Activated T-helper 2 cell treated with anti-CD3 and anti-CD28 coated beads, Interferon-gamma antibody, Interleukin-2, Interleukin-4, amounts not matched to agents 10 μg/mL and 5 μg/mL and 100 μg/mL, durations not matched to agents 14 hours and 24 hours and 36 hours (primary cell): ENCODE results near the gene GPC5. TPM values are rescaled to one million over a fixed set of nuclear protein-coding genes. Genes with fewer than 3 reads are reported as not detected.

Experiments
- DNase-seq: peaks from one replicate; pipeline ENCODE4 v3.0.0; 2021; ENCODE audit warnings: low spot score
- H3K27ac Mint-ChIP-seq: one replicate; pipeline ENCODE4 v1.8.0; 2021; ENCODE audit warnings: mixed read lengths
- H3K27me3 Mint-ChIP-seq: one replicate; pipeline ENCODE4 v1.8.0; 2021; ENCODE audit warnings: low read depth, mixed read lengths
- H3K36me3 Mint-ChIP-seq: one replicate; pipeline ENCODE4 v1.8.0; 2021; ENCODE audit warnings: low read depth, mixed read lengths
- H3K4me1 Mint-ChIP-seq: one replicate; pipeline ENCODE4 v1.8.0; 2021; ENCODE audit warnings: low read depth, mixed read lengths
- H3K4me3 Mint-ChIP-seq: one replicate; pipeline ENCODE4 v1.8.0; 2021; ENCODE audit warnings: low read depth, mild to moderate bottlenecking, moderate library complexity, mixed read lengths
- H3K9me3 Mint-ChIP-seq: one replicate; pipeline ENCODE4 v1.8.0; 2021; ENCODE audit warnings: mixed read lengths
- intact Hi-C: fragments of 100-400 bp; cut with micrococcal nuclease; formaldehyde crosslinking; loops from one replicate; pipeline ENCODE4 v1.15.1; 2023
- total RNA-seq: library from RNA; stranded (reverse); gene quantifications from 2 replicates; pipeline ENCODE4 v1.2.3, GENCODE V29; 2022

The GPC5 gene
- total RNA-seq, 1 donor from 2014 or later: 0.57 TPM

DNA sequence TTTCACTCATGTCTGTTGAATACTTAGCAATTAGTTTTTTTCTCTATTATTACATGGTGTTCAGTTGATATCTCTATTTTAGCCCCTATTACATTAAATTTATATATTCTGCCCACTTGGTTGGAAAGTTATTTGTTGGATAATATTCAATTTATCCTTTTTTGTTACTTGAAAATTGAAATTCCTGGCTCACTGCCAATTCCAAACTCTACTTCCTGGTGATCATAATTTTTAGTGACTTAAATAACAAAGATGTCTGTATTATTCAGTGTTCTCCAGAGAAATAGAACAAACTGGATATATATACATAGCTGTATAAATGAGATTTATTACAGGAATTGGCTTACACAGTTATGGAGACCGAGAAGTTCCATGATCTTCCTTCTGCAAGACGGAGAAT, 93.6 kb downstream of the GPC5 start:
- DNase-seq: no peak
- Mint-ChIP-seq H3K4me3 (no peak overlapping the region), H3K27ac (no peak overlapping the region), H3K27me3 (no peaks in the 10 kb centered on the region), H3K4me1 (no peaks in the 10 kb centered on the region), H3K36me3 (no peaks in the 10 kb centered on the region), H3K9me3 (no peaks in the 10 kb centered on the region)
- intact Hi-C loops: no loop called here

DNA sequence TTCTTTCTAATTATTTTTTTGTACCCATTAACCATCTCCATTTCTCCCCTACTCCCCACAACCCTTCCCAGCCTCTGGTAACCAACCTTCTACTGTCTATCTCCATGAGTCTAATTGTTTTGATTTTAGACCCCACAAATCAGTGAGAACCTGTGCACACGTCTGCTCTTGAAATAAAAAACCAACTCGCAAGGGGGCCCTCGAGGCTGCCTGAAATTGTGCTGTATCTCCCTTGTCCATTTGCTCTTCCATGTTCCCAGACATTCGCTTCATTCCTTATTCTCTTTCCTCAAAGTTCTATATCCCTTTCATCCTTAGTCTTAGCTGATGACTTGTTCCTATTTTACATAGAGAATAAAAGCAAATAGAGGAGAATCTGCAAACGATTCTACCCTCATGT, 95.0 kb downstream of the GPC5 start:
- H3K9me3 Mint-ChIP-seq: no peaks in the 10 kb centered on the region

DNA sequence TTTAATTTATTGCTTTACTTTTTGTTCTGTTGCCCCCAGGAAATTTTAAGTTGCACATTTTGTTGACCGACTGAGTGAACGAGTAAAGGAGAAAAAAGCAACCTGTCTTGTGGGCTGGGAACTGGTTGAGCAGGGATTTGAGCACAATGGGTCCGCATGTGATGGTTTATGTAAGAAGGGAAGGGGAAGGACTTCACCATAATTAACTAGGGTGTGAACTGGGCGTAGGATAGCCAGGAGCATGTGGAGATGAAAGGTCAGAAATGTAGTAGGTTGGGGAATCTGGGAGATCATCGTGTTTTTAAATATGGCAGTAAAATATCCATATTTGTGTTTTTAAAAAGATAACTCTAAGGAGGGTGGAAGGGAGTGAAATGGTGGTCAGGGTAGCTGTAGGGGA, 99.9 kb downstream of the GPC5 start:
- no peaks in the 10 kb centered on the region for H3K9me3 Mint-ChIP-seq
- no peak overlapping the region for H3K4me3 Mint-ChIP-seq
- H3K27ac Mint-ChIP-seq: no peak overlapping the region
- no peaks in the 10 kb centered on the region for H3K36me3 Mint-ChIP-seq
- no peaks in the 10 kb centered on the region for H3K4me1 Mint-ChIP-seq
- DNase-seq: no peak
- intact Hi-C loops: no loop called here
- H3K27me3 Mint-ChIP-seq: no peaks in the 10 kb centered on the region

More for the DNA sequence above, 95.0 kb downstream of the GPC5 start:
- H3K4me3 Mint-ChIP-seq: no peak overlapping the region
- no peak overlapping the region for H3K27ac Mint-ChIP-seq
- no peaks in the 10 kb centered on the region for H3K27me3 Mint-ChIP-seq
- H3K36me3 Mint-ChIP-seq: no peaks in the 10 kb centered on the region
- no peaks in the 10 kb centered on the region for H3K4me1 Mint-ChIP-seq
- DNase-seq: no peak
- intact Hi-C loops: no loop called here

DNA sequence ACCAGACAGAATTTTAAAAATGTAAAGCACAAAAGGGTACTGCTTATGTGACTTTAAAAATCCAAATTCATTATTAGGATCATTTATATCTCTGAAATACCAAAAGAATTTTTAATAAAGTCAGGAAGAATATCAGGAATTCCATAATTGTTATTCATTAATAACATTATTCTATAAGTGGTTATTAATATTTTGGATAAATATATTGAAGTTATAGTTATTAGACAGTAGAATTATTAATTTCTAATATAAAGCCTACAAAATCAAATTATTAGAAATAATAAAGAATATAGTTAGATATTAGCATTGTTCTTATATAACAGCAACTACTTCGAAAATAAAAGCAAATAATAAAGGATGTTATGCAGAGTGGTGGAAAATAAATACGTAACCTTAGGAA, 105.8 kb downstream of the GPC5 start:
- no peaks in the 10 kb centered on the region for H3K4me1 Mint-ChIP-seq
- H3K36me3 Mint-ChIP-seq: no peaks in the 10 kb centered on the region
- no peaks in the 10 kb centered on the region for H3K9me3 Mint-ChIP-seq
- no peak for DNase-seq
- H3K4me3 Mint-ChIP-seq: no peak overlapping the region
- no peaks in the 10 kb centered on the region for H3K27me3 Mint-ChIP-seq
- H3K27ac Mint-ChIP-seq: no peak overlapping the region
- intact Hi-C loops: no loop called here

DNA sequence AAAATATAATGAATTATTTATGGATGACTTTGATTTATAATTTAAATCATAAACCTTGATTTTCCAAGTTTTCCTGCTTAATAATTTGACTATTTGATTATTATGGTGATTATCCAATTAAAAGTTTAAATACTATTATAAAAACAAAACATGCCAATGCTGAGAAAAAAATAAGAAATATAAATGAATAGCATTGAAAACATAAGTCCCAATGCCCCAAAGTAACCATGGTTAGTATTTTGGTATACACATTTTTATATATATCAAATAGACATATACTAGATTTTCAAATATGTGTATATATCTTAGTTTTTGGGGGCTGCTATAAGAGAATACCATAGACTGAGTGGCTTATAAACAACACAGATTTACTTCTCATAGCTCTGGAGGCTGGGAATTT, 108.3 kb downstream of the GPC5 start:
- H3K4me1 Mint-ChIP-seq: no peaks in the 10 kb centered on the region
- no peak for DNase-seq
- no peaks in the 10 kb centered on the region for H3K36me3 Mint-ChIP-seq
- no peaks in the 10 kb centered on the region for H3K9me3 Mint-ChIP-seq
- intact Hi-C loops: no loop called here
- no peak overlapping the region for H3K4me3 Mint-ChIP-seq
- no peak overlapping the region for H3K27ac Mint-ChIP-seq
- H3K27me3 Mint-ChIP-seq: no peaks in the 10 kb centered on the region

DNA sequence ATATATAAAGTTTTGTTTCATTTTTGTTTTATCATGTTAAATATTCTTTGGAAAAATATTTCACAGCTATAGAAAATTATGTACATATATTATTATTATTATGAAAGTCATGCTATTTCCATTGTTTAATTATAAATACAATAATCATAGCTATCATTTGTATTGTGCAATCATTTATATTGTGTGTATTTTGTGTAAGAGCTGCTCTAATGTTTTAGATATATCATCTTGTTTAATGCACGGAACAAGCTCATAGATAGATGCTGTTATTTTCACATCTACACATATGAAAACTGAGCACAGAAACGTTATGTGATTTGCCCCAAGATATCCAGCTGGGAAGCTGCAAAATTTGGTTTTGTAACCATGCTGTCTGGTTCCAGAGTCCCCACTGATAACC, 111.6 kb downstream of the GPC5 start:
- H3K4me3 Mint-ChIP-seq: no peak overlapping the region
- intact Hi-C loops: no loop called here
- no peaks in the 10 kb centered on the region for H3K9me3 Mint-ChIP-seq

DNA sequence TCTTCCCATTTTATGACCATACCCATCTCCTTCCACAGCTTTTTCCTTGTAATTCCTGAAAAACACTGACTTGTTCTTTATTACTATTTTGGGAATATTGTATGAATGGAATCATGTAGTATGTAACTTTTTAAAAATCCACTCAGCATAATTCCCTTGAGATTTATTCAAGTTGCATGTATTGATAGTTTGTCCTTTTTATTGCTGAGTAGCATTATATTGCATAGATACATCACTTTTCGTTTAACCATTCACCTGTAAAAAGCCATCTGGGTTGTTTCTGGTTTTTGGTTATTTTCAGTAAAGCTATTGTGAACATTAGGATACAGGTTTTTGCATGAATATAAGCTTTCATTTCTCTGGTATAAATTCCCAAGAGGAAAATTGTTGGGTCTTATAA, 115.4 kb downstream of the GPC5 start:
- Mint-ChIP-seq H3K27me3 (no peaks in the 10 kb centered on the region), H3K4me3 (no peak overlapping the region), H3K36me3 (no peaks in the 10 kb centered on the region), H3K4me1 (no peaks in the 10 kb centered on the region), H3K27ac (no peak overlapping the region), H3K9me3 (no peaks in the 10 kb centered on the region)
- DNase-seq: no peak
- intact Hi-C loops: no loop called here

More for the DNA sequence above, 111.6 kb downstream of the GPC5 start:
- no peaks in the 10 kb centered on the region for H3K4me1 Mint-ChIP-seq
- no peak for DNase-seq
- H3K27ac Mint-ChIP-seq: no peak overlapping the region
- H3K27me3 Mint-ChIP-seq: no peaks in the 10 kb centered on the region
- no peaks in the 10 kb centered on the region for H3K36me3 Mint-ChIP-seq

DNA sequence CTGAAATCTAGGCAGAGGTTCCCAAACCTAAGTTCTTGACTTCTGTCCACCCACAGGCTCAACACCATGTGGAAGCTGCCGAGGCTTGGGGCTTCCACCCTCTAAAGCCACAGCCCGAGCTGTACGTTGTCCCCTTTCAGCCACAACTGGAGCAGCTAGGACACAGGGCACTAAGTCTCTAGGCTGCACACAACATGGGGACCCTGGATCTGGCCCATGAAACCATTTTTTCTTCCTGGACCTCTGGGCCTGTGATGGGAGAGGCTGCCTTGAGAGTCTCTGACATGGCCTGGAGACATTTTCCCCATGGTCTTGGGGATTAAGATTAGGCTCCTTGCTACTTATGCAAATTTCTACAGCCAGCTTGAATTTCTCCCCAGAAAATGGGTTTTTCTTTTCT, 118.4 kb downstream of the GPC5 start:
- intact Hi-C loops: no loop called here
- no peaks in the 10 kb centered on the region for H3K4me1 Mint-ChIP-seq
- H3K27me3 Mint-ChIP-seq: no peaks in the 10 kb centered on the region
- H3K9me3 Mint-ChIP-seq: no peaks in the 10 kb centered on the region
- H3K36me3 Mint-ChIP-seq: no peaks in the 10 kb centered on the region
- H3K27ac Mint-ChIP-seq: no peak overlapping the region
- no peak overlapping the region for H3K4me3 Mint-ChIP-seq
- no peak for DNase-seq

DNA sequence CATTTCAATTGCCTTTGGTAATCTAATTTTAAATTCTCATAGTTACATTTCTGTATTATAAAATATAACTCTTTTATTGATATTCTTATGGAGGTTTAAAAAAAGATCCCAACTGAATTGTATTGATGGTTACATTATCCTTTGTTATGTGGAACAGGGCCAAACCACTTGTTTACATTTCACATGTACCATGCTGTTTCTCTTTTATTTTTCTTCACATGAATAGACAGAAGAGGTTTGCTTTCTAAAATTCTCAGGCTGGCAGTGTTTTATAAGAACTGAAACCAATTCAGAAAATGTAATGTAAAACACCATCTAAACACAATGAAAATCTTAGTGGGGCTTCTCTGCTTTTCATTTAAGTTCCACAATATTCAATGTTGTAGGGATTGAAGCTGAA, 122.5 kb downstream of the GPC5 start:
- Mint-ChIP-seq H3K4me3 (no peak overlapping the region), H3K27ac (no peak overlapping the region), H3K27me3 (no peaks in the 10 kb centered on the region), H3K4me1 (no peaks in the 10 kb centered on the region), H3K36me3 (no peaks in the 10 kb centered on the region), H3K9me3 (no peaks in the 10 kb centered on the region)
- intact Hi-C loops: no loop called here
- no peak for DNase-seq

DNA sequence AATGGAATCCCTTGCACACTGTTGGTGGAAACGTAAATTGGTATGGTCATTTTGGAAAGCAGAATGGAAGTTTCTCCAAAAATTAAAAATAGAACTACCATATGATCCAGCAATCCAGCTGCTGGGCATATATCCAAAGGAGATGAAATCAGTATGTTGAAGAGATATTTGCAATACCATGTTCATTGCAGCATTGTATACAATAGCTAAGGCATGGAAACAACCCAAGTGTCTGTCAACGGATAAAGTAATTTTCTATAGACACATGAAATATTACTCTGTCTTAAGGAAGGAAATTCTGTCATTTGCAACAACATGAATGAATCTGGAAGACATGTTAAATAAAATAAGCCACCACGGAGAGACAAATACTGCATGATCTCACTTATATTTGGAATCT, 124.7 kb downstream of the GPC5 start:
- H3K4me3 Mint-ChIP-seq: no peak overlapping the region
- no peak for DNase-seq
- no peak overlapping the region for H3K27ac Mint-ChIP-seq
- H3K9me3 Mint-ChIP-seq: no peaks in the 10 kb centered on the region
- no peaks in the 10 kb centered on the region for H3K36me3 Mint-ChIP-seq
- H3K27me3 Mint-ChIP-seq: no peaks in the 10 kb centered on the region
- intact Hi-C loops: no loop called here
- H3K4me1 Mint-ChIP-seq: no peaks in the 10 kb centered on the region

DNA sequence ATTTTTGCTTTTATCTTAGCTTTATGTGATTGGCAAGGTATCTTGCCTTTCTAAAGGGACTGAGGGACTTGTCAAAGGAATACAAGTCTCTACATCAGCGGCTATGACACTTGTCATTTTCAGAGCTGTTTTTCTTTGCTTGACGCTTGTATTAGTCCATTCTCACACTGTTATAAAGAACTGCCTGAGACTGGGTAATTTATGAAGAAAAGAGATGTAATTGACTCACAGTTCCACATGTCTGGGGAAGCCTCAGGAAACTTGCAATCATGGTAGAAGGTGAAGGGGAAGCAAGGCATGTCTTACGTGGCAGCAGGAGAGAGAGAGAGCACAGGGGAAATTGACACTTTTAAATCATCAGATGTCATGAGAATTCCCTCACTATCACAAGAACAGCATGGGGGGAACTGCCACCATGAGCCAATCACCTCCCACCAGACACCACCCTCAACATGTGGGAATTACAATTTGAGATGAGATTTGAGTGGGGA, 128.2 kb downstream of the GPC5 start:
- Mint-ChIP-seq H3K27ac (no peak overlapping the region), H3K9me3 (no peaks in the 10 kb centered on the region), H3K4me1 (no peaks in the 10 kb centered on the region), H3K36me3 (no peaks in the 10 kb centered on the region), H3K27me3 (no peaks in the 10 kb centered on the region), H3K4me3 (no peak overlapping the region)
- DNase-seq: no peak
- intact Hi-C loops: no loop called here

DNA sequence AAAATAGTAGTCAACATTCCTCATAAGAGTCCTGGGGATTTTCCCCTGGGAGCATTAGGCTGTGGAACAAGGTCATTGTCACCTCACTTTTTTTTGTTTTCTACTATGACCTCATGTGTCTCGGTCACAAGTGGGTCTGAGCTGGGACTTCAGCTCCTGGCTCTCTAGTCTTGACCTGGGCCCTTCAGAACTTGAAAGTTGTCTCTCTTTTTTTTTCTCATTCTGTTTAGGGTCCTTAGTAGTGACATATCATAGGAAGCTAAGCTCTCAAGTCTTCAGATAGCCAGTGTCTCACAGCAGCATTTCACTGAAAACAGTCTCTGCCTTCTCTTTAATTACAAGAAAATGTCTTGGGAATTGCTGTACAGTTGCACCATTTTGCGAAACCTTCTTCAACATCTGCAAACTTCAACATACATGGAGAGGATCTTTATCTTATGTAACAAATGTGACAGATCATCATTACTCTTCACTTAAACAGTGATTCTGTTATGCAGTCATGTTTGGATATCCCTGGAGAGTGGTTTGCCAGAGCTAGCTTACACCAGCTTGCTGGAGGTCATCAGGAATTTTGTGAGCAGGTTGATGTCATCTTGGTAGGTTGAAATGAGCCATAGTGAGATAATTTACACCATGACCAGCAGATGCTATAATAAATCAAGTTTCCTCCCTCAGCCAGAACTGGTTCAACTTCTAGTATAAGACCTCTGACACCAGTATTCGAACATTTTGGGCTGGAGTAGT, 131.5 kb downstream of the GPC5 start:
- intact Hi-C loops: no loop called here
- Mint-ChIP-seq H3K4me3 (no peak overlapping the region), H3K36me3 (no peaks in the 10 kb centered on the region), H3K27ac (no peak overlapping the region), H3K9me3 (no peaks in the 10 kb centered on the region), H3K4me1 (no peaks in the 10 kb centered on the region), H3K27me3 (no peaks in the 10 kb centered on the region)
- DNase-seq: no peak

DNA sequence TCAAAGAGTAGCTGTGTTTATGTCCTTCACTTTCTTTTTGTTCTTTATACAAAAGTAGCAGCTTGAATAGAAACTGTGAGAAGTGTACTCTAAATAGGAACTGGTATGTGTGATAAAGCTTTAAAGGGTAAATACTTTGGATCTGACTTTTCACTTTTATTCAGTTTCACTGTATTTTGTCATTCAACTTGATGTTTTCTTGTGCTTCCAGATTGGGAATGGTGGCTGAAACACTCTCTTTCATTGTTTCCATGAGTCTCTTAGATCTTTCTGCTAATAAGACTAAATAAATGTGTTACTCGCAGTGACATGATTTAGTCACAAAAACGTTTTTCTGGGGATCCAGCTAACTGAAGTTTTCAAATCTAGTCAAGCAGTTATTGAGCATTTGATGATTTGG, 133.2 kb downstream of the GPC5 start:
- intact Hi-C loops: no loop called here
- Mint-ChIP-seq H3K27ac (no peak overlapping the region), H3K9me3 (no peaks in the 10 kb centered on the region), H3K4me1 (no peaks in the 10 kb centered on the region), H3K27me3 (no peaks in the 10 kb centered on the region), H3K4me3 (no peak overlapping the region), H3K36me3 (no peaks in the 10 kb centered on the region)
- DNase-seq: no peak

DNA sequence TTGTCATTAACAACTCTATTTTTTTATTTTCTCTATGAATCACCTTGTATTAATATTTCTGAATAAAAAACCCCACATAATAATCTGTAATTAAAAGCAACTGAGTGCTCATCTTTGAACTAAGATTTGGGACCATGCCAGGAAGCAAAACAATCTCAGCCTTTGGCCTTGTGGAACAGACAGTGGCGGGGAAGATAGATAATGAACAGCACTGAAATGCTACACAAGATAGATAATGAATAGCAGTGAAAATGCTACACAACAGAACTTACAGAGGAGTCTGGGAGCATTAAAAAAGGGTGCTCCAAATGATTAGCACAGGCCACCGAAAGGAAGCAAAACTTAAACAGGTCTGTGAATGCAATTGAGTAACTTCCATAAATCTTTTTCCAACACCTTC, 134.9 kb downstream of the GPC5 start:
- intact Hi-C loops: no loop called here
- H3K4me1 Mint-ChIP-seq: no peaks in the 10 kb centered on the region
- H3K4me3 Mint-ChIP-seq: no peak overlapping the region
- no peaks in the 10 kb centered on the region for H3K36me3 Mint-ChIP-seq
- no peak overlapping the region for H3K27ac Mint-ChIP-seq
- H3K27me3 Mint-ChIP-seq: no peaks in the 10 kb centered on the region
- no peaks in the 10 kb centered on the region for H3K9me3 Mint-ChIP-seq
- no peak for DNase-seq
